LoVo (cell line): ENCODE results near the gene ZNF432.
"Not testable (repeated sequence)": the region's sequence is repeated elsewhere in the genome, so short reads cannot be mapped to it uniquely, and the experiment has no call there.

Source experiments
- DNase-seq: peaks from one replicate; pipeline ENCODE4 v3.0.0-alpha.2; 2016; ENCODE audit warnings: low spot score

The ZNF432 gene

GRCh38 chr19:52048555-52049501 lies at the start of gene ZNF432:
Gene ZNF432, minus strand, starts transcription at chr19:52048838. Its CDS starts 1,970 bp downstream, at chr19:52046868.
- peak; percentile 68 for DNase-seq

- DNase-seq = not testable (repeated sequence)
Observed at GRCh38 chr19:52096416-52096815, 47.8 kb upstream of the ZNF432 start.

DNA sequence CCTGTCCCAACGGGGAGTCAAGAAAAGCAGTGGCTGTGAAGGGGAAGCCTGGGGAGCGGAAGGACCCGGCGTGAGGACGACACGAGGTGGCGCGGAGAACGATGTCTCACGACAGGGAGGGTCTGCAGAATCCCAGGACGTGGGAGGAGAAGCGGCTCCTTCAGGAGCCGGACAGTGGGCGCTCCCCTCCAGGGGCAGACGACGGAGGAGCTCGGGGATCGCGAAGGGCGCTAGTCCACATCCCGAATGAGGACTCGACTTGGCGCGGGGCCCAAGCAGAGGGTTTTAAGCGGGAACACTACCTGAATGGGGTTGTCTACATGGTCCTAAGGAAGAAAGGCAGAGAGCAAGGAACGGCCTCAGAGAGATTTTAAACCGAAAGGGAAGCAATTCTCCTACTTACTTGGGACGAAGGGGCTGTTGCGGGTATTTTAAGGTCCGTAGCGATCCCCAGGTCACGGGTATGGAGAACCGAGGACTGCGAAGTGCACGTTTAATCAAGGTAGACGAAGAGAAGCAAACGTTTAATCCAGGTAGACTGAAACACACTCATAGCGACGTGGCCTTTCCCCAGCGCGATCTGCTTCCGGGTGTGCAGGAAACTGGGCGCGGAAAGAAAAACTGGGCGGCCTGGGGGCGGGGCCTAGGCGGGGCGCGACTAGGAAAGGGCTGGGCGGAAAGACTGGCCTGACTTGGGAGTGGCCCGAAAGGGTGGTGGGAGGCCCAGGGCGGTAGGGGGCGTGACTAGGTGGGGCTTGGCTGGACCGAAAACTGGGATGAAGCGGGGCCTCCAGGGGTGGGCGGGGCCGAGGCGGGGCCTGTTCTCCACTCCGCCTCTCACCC lies 46.8 kb upstream of the ZNF432 start, which contains the start of gene ZNF841:
Gene ZNF841, minus strand, starts transcription at position 594 of the 843 bp plus-strand sequence. CDS start 10,964 bp downstream, outside the sequence.
- peak; percentile 62 for DNase-seq

DNA sequence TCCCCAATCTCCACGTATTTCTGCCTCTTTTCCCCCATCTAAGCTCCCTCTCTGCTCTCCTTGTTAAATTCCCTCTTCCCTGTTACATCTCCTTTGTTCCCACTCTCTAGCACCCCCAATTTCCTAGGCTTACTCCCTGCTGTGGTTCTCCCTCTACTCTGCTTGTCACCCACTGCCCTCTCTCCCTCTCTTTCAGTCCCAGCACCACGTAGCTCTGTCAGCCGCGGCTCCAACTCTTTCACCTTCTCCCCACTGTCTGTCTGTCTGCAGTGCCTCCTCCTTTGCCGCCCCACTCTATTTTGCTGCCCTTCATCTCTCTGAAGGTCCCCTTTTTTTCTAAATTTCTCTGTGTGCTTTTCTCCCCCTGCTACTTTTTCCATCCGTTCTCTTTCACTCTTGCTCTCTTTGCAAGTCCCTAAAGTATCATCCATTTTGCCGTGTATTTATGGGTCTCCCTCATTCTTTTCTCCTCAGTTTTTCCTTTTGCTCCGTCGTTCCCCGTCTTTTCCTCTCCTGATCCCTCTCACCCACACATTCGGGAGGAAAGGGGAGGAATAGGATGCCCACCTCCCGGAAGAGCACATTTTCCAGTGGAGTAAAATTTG lies 46.0 kb upstream of the ZNF432 start:
- DNase-seq = no peak

DNA sequence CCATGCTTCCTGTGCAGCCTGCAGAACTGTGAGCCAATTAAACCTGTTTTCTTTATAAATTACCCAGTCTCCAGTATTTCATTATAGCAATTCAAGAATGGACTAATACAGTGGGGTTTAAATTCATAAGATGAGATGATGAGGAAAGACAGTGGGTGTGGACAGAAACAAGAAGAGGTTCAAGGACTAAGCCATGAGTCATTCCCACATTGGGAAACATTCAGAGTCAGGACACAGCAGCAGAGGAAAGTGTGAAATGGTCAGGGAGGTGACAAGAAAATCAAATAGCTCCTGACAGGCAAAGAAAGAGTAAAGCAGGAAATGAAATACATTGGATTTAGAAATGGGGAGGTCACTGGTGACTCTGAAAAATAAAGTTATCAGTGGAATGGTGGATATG lies 37.8 kb upstream of the ZNF432 start:
- no peak for DNase-seq

DNA sequence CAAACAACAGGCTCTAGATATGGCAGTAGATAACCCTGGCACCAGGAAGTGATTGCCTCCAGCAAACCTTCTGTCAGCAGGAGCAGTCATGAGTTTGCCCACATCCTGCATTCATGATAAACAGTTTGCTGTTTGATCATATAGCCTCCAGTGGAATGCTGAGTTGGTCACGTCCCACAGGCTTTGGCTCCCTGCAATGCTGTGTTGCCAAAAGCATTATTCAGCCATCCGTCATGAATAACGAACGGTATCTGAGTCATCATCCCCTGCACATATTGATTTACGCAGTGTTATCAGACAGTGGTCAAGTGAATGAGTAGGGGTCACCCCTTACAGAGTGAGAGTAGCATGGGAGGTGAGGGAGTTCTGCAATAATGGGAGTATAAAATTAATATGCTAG lies 21.9 kb upstream of the ZNF432 start:
- no peak for DNase-seq

DNA sequence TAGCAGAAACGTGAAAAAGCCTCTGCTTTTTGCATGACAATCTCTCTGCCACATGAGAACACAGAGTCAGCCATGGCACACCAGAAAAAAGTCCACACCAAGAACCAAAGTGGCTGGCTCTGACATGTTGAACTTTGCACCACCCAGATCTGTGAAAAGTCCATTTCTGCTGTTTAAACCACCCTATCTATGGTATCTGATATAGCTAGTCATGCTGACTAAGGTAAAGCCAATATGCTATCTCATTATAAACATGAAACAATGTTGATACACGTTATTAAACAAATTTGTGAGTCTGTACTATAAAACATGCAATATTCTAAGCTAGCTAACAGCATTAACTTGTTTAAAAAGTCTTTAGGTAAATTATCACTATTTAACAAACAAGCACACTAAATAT lies 21.0 kb upstream of the ZNF432 start:
- DNase-seq = no peak

DNA sequence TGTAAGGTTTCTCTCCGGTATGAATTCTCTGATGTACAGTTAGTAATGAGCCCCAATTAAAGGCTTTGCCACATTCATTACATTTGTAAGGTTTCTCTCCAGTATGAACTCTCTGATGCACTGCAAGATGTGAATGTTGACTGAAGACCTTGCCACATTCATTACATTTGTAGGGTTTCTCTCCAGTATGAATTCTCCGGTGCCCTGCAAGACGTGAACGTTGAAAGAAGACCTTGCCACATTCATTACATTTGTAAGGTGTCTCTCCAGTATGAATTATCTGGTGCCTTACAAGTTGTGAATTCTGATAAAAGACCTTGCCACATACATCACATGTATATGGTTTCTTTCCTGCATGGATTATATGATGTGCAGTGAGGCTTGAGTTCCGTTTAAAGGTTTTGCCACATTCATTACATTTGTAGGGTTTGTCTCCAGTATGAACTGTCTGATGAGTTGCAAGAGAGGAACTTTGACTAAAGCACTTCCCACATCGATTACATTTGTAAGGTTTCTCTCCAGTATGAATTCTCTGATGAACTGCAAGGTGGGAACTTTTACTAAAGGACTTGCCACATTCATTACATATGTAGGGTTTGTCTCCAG lies 17.7 kb upstream of the ZNF432 start:
- no peak for DNase-seq

GRCh38 chr19:52065399-52065798 lies 16.8 kb upstream of the ZNF432 start:
- DNase-seq = no peak

DNA sequence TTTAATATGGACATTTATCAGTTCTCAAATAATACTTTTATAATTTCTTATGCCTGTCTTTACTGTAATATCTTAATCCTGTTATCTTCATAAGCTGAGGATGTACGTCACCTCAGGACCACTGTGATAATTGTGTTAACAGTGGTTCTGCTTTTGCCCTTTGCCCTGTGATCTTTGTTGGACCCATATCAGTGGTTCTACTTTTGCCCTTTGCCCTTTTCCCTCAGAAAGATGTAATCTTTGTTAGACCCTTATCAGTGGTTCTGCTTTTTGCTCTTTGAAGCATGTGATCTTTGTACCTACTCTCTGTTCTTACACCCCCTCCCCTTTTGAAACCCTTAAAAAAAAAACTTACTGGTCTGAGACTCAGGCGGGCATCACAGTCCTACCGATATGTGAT lies 7.8 kb upstream of the ZNF432 start:
- DNase-seq = not testable (repeated sequence)

DNA sequence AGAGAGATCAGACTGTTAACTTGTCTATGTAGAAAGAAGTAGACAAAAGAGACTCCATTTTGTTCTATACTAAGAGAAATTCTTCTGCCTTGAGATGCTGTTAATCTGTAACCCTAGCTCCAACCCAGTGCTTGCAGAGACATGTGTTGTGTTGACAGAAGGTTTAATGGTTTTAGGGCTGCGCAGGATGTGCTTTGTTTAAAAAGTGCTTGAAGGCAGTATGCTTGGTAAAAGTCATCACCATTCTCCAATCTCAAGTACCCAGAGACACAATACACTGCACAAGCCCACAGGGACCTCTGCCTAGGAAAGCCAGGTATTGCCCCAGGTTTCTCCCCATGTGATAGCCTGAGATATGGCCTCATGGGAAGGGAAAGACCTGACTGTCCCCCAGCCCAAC lies 3.1 kb upstream of the ZNF432 start:
- DNase-seq = not testable (repeated sequence)

GRCh38 chr19:52039169-52039568 lies 9.5 kb downstream of the ZNF432 start:
- no peak for DNase-seq

DNA sequence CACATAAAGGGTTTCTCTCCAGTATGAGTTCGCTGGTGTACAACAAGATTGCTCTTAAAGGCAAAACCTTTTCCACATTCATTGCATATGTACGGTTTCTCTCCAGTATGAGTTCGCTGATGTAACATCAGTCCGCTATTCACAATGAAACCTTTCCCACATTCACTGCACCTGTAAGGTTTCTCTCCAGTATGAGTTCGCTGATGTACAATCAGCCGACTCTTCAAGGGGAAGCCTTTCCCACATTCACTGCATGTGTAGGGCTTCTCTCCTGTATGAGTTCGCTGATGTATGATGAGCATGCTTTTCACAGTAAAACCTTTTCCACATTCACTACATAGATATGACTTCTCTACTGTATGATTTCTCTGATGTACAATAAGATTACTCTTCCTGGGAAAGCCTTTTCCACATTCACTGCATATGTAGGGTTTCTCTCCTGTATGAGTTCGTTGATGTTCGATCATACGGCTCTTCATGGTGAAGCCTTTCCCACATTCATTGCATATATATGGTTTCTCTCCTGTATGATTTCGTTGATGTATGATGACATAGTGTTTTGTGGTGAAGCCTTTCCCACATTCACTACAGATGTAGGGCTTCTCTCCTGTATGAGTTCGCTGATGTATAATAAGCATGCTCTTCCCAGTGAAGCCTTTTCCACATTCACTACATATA lies 14.4 kb downstream of the ZNF432 start:
- DNase-seq = no peak

- DNase-seq = peak; percentile 3
Observed at GRCh38 chr19:52028780-52029123, 19.9 kb downstream of the ZNF432 start.

DNA sequence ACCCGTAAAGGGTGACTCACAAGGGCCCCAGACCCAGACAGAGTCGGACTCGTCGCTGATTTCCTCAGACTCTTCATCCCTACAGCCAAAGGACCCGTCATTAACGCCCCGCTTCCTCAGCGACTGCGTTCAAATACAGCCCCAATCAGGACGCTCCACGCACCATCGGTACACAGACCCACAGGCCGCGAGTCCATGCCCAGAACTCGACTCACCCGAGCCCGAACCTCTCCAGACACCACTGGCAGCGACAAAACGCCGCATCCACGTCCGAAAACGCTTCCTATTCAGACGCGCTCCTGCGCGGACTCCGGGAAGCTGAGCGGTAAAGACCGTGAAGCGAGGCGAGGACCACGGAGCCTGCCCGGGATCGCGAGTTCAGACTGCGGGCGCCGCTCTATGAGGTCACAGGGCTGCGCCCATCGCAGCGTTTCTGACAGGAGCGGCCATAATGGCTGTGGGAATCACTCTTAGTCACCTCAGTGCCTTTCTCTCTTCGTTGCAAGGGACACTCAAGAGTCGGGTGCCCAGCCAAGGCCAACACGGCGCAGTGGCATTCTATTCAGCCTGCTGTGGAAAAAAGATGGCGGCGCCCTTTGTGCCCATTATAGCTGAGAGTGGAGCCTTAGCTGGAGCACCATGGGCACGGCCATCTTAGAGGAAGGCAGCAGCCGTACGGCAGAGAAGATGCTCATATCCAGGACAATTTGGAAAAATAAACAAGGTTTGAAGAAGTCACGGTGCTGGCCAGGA lies 20.4 kb downstream of the ZNF432 start, which contains the start of gene ZNF614:
Gene ZNF614, minus strand, starts transcription at position 353 of the 753 bp plus-strand sequence. CDS start 2,634 bp downstream, outside the sequence.
- peak; percentile 89 for DNase-seq

DNA sequence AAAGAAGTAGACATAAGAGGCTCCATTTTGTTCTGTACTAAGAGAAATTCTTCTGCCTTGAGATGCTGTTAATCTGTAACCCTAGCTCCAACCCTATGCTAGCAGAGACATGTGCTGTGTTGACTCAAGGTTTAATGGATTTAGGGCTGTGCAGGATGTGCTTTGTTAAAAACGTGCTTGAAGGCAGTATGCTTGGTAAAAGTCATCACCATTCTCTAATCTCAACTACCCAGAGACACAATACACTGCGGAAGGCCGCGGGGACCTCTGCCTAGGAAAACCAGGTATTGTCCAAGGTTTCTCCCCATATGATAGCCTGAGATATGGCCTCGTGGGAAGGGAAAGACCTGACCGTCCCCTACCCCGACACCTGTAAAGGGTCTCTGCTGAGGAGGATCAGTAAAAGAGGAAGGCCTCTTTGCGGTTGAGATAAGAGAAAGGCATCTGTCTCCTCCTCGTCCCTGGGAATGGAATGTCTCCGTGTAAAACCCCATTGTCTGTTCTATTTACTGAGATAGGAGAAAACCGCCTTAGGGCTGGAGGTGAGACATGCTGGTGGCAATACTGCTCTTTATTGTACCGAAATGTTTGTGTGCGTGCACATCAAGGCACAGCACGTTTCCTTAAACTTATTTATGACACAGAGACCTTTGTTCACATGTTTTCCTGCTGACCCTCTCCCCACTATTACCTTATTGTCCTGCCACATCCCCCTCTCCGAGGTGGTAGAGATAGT lies 22.2 kb downstream of the ZNF432 start:
- DNase-seq = not testable (repeated sequence)

DNA sequence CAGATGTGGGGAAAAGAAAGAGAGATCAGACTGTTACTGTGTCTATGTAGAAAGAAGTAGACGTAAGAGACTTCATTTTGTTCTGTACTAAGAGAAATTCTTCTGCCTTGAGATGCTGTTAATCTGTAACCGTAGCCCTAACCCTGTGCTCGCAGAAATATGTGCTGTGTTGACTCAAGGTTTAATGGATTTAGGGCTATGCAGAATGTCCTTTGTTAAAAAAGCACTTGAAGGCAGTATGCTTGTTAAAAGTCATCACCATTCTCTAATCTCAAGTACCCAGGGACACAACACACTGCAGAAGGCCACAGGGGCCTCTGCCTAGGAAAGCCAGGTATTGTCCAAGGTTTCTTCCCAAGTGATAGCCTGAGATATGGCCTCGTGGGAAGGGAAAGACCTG lies 24.2 kb downstream of the ZNF432 start:
- DNase-seq = not testable (repeated sequence)

DNA sequence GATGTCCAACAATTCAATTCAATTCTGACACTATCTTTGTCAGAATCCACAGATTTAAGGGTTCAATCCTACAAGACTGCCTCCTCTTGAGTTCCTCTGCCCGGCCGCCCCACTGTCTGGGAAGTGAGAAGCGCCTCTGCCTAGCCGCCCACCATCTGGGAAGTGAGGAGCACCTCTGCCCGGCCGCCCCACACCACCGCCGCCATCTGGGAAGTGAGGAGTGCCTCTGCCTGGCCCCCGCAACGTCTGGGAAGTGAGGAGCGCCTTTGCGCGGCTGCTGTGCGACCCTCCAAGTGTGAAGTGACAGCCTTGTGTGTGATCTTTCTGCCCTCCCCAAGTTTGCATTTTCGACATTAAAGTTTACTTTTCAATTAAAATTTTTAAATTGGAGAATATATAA lies 26.4 kb downstream of the ZNF432 start:
- DNase-seq = no peak

GRCh38 chr19:52020506-52020905 lies 28.1 kb downstream of the ZNF432 start:
- DNase-seq = no peak

DNA sequence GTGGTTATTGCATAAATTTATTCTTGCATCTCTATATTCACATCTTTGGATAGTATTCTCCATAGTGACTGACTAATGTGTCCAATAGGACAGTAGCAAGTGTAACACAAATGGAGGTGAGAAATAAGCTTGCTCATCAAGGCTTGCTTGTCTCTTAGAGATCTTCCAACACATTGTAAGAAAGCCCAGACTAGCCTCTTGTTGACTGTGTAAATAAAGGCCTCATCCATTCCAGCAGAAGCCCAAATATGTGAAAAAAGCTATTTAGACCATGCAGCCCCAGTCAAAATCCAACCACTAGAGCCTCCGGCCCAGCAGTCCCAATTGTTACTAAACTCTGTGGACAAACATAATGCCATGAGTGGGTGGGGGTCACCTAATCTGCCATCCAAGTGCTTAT lies 38.0 kb downstream of the ZNF432 start:
- DNase-seq = no peak
